ENCODE measurements around the gene SEMA7A.

The SEMA7A gene

DNA sequence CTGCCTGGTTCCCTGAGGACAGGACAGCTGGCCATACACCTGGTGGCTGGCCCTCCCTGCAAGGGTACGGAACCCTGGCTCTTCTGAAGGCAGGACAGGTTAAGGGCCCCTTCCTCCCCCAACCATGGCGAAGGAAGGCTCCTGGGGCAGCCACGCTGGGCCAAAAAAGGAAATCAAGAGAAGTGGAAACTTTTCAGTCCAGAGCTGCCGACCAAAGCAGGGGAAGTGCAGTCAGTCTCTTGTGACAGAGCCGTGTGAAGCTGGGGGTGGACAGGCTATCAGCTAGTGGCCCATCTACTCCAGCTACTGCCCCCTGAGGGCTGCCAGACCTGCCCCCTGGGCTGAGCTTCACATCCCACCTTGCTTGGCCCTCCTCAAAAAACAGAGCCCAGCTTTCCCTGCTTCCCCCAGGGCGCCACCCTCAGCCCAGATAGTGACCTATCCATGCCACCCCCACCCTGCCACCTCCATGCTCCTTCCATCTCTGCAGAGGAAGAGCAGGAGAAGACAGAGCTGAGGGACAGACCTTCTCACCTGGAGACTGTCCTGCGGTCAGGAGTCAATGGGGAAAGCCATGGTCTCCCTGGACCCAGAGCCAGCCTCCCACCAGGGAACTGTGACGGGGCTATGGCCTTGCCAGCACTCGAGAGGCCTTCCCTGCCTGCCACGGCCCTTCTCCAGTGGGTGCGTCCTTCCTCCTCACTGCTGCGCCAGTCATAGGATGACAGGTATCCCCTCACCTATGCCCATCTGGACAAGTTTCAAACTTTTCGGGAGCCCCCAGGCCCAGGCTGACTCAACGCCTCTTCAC is 4.6 kb downstream of the SEMA7A start:
- DNase-seq, result no peak

DNA sequence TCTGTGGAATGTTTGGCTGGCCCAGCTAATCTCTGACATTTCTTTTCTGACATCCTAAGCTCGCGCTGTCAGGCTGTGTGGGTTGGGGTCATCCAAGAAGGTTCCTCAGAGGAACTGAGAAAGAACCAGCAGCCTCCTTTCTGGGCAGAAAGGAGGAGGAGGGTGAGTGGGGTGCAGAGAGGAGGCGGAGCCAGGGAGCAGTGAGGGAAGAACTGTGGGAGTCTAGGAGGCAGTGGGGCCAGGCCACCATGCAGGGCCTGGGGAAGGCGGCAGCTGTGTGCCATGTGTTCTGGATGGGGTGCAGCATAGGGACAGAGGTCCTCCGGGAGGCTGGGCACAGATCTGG is 5.3 kb downstream of the SEMA7A start:
- no peak for DNase-seq

DNA sequence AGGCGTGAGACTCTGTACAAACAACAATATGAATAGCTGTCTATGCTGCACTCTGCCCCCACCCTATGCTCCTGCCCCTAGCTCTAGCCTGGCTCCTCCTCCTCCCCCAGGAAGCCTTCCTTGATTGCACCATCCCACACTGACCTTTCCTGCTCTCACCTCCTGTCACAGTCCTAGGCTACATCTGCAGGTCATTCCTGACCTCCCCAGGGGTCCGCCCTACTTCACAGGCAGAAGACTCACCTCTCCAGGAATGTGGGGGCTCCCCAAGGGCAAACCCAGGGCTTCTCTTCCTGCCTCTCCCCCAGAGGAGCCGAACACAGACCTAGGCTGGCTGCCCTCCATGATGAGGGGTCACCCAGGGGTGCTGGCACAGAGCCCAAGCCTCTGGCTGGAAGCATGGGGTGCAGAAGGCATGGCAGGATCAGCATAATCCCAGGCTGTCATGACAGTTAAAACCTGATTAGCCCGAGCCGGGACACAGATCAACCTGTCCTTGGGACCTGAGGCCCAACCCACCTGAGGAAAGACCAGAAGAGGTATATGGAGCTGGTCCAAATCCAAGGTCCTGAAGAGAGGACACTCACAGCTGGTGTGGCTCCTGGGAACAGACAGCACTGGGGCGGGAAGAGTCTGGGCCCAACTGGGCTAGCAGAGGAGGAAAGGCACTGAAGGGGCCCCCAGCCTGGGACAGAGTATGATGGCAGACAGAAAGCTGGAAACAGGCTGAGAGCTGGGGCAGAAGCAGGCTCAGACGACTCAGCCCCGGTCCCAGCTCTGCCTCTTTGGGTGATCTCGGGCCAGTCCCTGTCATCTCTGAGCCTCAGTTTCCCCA is 5.9 kb downstream of the SEMA7A start:
- no peak for DNase-seq

DNA sequence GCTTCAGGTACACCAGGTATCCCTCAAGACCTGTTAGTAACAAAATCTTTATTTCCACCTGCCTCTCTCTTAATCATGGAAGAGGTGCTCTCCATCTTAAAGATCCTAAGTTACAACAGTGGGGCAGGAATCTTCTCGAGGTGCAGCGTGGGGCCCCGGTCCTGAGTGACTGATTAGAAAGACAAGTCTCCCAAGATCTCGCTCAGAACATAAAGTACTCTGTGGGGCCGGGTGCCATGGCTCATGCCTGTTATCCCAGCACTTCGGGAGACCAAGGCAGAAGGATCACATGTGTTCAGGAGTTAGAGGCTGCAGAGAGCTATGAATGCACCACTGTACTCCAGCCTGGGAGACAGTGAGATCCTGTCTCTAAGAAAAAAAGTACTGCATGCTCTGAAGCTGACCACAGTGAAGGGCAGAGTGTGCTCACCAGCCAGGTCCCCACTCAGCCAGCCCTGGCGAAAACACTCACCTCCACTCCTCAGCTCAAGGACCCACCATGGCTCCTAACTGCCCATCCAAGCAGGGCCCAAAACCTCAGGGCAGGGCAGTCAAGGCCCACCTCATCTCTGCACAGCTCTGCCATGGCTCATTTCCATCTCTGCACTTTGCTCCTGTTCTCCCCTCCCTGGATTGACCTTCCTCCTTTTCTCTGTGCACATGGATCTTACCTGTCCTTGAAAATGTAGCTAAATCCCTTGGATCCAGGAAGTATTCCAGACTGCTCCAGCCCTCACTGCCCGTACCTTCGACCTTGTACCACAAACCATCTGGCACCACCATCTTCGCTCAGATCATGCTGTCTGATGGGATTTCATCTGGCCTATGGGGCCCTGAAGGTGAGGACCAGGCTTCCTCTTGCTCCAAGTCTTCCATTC is 7.1 kb downstream of the SEMA7A start:
- no peak for DNase-seq

DNA sequence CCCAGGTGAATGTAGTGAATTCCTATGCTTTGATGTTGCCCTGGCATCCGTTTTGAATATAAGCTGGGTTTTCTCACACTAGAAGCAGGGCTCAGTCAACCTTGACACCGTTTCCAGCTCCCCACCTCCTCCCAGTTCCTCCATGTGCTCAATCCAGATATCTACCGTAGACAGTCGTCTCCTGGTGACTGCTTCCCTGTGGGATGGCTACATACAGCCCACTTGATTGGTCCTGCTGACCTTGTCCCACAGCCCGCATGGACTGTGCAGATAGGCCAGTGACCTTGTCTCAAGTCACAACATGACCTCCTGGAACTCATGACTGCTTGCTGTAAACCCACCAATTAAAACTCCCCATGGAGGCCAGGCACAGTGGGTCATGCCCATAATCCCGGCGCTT is 8.1 kb downstream of the SEMA7A start:
- DNase-seq, result no peak

- DNase-seq, result no peak
Observed at GRCh38 chr15:74424901-74425528, 8.7 kb downstream of the SEMA7A start.

DNA sequence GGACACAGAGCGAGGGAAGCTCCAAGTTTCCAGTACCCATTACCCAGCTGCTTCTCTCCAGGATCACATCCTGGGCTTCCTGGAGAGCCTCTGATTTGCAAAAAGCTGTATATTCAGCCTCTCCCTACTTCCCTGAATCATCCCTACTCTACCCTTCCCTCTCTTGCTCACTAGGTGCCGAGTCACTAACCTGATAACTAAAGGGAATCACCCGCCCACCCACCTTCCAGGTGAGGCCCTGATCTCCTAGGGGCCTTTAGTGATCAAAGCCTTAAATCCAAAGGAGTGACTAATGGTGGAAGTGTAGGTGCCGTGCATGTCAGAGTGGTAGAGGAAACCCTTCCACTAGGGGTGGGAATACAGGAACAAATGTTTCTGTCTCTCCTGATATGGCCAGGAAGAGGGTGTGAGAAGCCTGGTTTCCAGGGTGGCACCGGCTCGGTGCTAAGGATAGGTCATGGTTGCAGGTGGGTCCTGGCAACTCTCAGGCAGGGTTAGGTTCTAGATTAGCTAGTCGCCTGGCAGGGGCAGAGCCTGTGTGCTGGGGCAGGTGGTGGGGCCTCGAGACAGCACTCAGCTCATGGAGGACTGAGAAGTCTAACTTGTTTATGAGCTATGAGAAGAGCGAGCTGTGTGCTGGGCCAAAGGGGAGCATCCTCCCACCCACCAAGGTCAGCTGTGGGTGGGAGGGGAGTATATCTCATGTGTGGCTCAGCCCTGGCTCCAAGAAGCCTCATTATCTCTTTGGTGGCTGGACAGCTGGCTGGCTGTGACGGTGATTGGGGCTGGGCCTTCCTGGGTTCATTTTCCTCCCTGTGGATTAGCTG is 10.1 kb downstream of the SEMA7A start:
- DNase-seq, result no peak

GRCh38 chr15:74422652-74423430 is 10.9 kb downstream of the SEMA7A start:
- no peak for DNase-seq

- DNase-seq, result no peak
Observed at GRCh38 chr15:74422265-74422651, 11.5 kb downstream of the SEMA7A start.

GRCh38 chr15:74421302-74422245 is 12.2 kb downstream of the SEMA7A start:
- no peak for DNase-seq

GRCh38 chr15:74420193-74420905 is 13.4 kb downstream of the SEMA7A start:
- no peak for DNase-seq

GRCh38 chr15:74419432-74419831 is 14.3 kb downstream of the SEMA7A start:
- DNase-seq, result no peak

DNA sequence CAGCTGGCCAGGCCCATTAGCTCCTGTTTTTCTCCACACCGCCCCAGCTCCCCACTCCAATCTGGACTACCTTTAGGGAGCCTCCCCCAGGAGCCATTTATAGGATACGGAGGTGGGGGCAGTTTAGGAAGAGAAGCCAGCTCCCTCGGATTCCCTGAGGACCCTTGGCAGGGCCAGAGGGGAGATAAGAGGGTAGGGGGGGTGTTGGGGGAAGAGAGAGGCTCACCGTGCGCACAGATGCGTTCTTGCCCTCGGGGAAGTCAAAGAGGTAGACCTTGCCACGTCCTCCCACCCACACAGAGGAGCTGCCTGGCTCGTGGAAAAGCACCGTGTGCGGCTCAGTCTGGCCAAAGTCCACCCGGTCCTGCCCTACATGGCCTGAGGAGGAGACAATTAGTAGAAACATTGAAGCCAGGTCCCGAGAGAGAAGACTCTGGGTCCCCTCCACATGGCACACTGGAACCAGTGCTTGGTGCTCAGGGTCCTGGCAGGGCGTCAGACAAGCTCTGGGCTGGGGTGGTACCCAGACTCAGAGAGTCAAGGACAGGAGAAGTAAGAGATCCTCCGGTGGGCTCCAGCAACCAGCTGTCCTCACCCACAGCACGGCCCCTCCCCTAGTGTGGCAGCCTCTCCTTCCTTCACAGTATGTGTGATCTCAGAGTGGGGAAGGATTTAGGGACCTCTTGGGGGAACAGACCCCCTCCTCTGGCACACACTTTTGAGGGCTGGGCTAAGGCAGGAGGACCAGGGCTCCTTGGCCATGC is 15.0 kb downstream of the SEMA7A start:
- DNase-seq, result no peak

- no peak for DNase-seq
Observed at GRCh38 chr15:74417670-74418069, 16.1 kb downstream of the SEMA7A start.

DNA sequence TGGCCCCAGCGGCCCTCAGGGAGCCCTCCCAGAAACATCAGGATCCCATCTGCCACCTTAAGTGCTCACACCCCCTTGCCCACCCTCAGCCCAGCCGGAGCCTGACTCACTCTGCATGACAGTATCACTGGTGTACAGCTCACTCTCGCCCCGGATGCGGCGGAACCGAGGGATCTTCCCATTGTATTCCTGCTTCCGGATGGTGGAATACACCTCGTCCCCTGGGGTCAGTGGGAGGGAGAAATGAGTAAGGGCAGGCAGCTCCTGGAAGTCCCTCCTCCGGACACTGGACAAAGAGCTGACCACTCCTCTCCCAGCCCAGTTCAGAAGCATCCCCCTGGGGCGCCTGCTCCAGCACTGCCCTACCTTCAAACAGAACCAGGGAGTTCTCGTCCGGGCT is 16.5 kb downstream of the SEMA7A start:
- DNase-seq, result no peak

GRCh38 chr15:74415966-74416916 is 17.5 kb downstream of the SEMA7A start:
- no peak for DNase-seq
